HepG2 (cell line): ENCODE measurements around the gene SOX4. TPM values are rescaled to one million over a fixed set of nuclear protein-coding genes. Genes with fewer than 3 reads are reported as not detected.

ENCODE experiments used
- ATAC-seq: fragments of 200-7000 bp; cut with Tn5 transposase; 3 replicates; pipeline ENCODE4 v1.9.1; 2020; ENCODE audit warnings: mild to moderate bottlenecking, moderate library complexity
- BruUV-seq: library from RNA; stranded (reverse); fragments of 400-500 nt; replicated peaks from 2 replicates; lab custom pipeline; 2021; lab: Mats Ljungman, UMichigan
- CTCF ChIA-PET: fragments of 300-600 bp; formaldehyde crosslinking; extraction: SDS; loops from one replicate; lab custom pipeline; 2021; ENCODE audit warnings: low total read pairs, inconsistent platforms, low intra/inter-chr PET ratio; lab: Yijun Ruan, JAX
- POLR2A ChIA-PET: fragments of 350-600 bp; sonication (Branson Sonifier 250); formaldehyde crosslinking; loops from one replicate; lab custom pipeline; 2020; ENCODE audit warnings: antibody characterized with exemption, inconsistent platforms; lab: Yijun Ruan, JAX
- DNase-seq: peaks from one replicate; pipeline ENCODE4 v3.0.0-alpha.2; 2015; ENCODE audit warnings: low spot score
- FAIRE-seq: peaks from 3 replicates; lab custom pipeline; 2011; peaks lifted over from hg19 to GRCh38; lab: Jason Lieb, UNC
- H2AFZ ChIP-seq: one replicate; pipeline ENCODE4 v1.6.1; 2011; ENCODE audit warnings: low read length, inconsistent platforms
- H3K27ac ChIP-seq: fragments of 300-600 bp; 3 replicates; pipeline ENCODE4 v1.8.0; 2011; ENCODE audit warnings: mixed run types, mild to moderate bottlenecking, mixed read lengths, low read length, inconsistent platforms; ENCODE audit not compliant: insufficient read depth; ENCODE audit errors: extremely low read length
- H3K27me3 ChIP-seq, 2 experiments: fragments of 200-600 bp in 1 of 2; 2 replicates in 1 of 2; 3 replicates in 1 of 2; pipeline versions ENCODE4 v1.6.0 to v1.8.0; 2011; ENCODE audit warnings: low read length in 2 of 2, mild to moderate bottlenecking in 2 of 2, moderate library complexity in 2 of 2, inconsistent platforms in 1 of 2; ENCODE audit not compliant: insufficient read depth in 2 of 2, control insufficient read depth in 1 of 2
- H3K36me3 ChIP-seq, 2 experiments: fragments of 200-600 bp in 1 of 2; replicated peaks in 1 of 2; 2 replicates in 1 of 2; 3 replicates in 1 of 2; pipeline versions ENCODE4 v1.5.1 to v1.8.0; 2011; ENCODE audit warnings: low read length in 2 of 2, inconsistent platforms in 1 of 2; ENCODE audit not compliant: insufficient read depth in 2 of 2, control insufficient read depth in 1 of 2
- H3K4me1 ChIP-seq: 2 replicates; pipeline ENCODE4 v1.5.1; 2012; ENCODE audit warnings: low read length, inconsistent platforms; ENCODE audit not compliant: insufficient read depth
- H3K4me2 ChIP-seq: 2 replicates; pipeline ENCODE4 v1.6.0; 2011; ENCODE audit warnings: low read depth, low read length, inconsistent platforms
- H3K4me3 ChIP-seq, 3 experiments: fragments of 200-600 bp in 1 of 3; sonication (generic), shearing (Covaris generic) in 1 of 3; replicated peaks in 1 of 3; 2 replicates each; pipeline ENCODE4 v1.5.1; 2011 to 2016; ENCODE audit warnings: low read length in 3 of 3, inconsistent platforms in 2 of 3, low read depth in 2 of 3, mild to moderate bottlenecking in 2 of 3, control low read depth in 1 of 3, mixed read lengths in 1 of 3; ENCODE audit not compliant: insufficient read depth in 1 of 3
- H3K79me2 ChIP-seq: one replicate; pipeline ENCODE4 v1.6.1; 2011; ENCODE audit warnings: low read length, inconsistent platforms; ENCODE audit not compliant: insufficient read depth
- H3K9ac ChIP-seq: 2 replicates; pipeline ENCODE4 v1.6.0; 2011; ENCODE audit warnings: mild to moderate bottlenecking, low read depth, low read length, inconsistent platforms; ENCODE audit not compliant: insufficient read depth
- H3K9me3 ChIP-seq: 2 replicates; pipeline ENCODE4 v1.5.1; 2012; ENCODE audit warnings: mild to moderate bottlenecking, low read length
- H4K20me1 ChIP-seq: 2 replicates; pipeline ENCODE4 v1.6.0; 2011; ENCODE audit warnings: inconsistent platforms, mild to moderate bottlenecking, low read length, moderate library complexity; ENCODE audit not compliant: insufficient read depth
- NFYC ChIP-seq: IDR thresholded peaks from 2 replicates; pipeline ENCODE4 v1.6.1; 2016; ENCODE audit warnings: missing genetic modification reagents, missing compliant biosample characterization
- PRMT3 ChIP-seq: sonication (generic); formaldehyde crosslinking; IDR thresholded peaks from 2 replicates; pipeline ENCODE4 v1.8.1; 2022; ENCODE audit warnings: low read depth, mild to moderate bottlenecking, moderate library complexity, missing genetic modification reagents, borderline replicate concordance
- SNRNP70 ChIP-seq: fragments of 200-400 bp; formaldehyde crosslinking; IDR thresholded peaks from 2 replicates; pipeline ENCODE4 v1.6.1; 2017; ENCODE audit warnings: mild to moderate bottlenecking, low read depth, low read length, moderate library complexity
- ZNF460 ChIP-seq: sonication (generic); formaldehyde crosslinking; IDR thresholded peaks from 2 replicates; pipeline ENCODE4 v1.5.1; 2020; ENCODE audit warnings: missing genetic modification reagents, mild to moderate bottlenecking, borderline replicate concordance
- WGBS: methylation state at CpG from one replicate; pipeline ENCODE4 v1.1.6; 2017; ENCODE audit warnings: low lambda C conversion rate; 5-methylcytosine and 5-hydroxymethylcytosine counted together
- in situ Hi-C: cut with HindIII; loops from 2 replicates; pipeline ENCODE4 v1.10.0; 2017; ENCODE audit warnings: low pct_unique_long_range_greater_than_20kb; ENCODE audit not compliant: extremely low pct_ligation_motif_present
- intact Hi-C: fragments of 100-400 bp; cut with micrococcal nuclease; formaldehyde crosslinking; loops from one replicate; pipeline ENCODE4 v1.10.0; 2022; ENCODE audit not compliant: unreplicated experiment
- polyA plus RNA-seq, 8 experiments: library from polyadenylated mRNA; depleted of rRNA in 3 of 8; stranded (reverse) in 7 of 8; unstranded in 1 of 8; fragments of >200 nt; fragmentation: Illumina TruSeq in 4 of 8; extraction: Trizol in 4 of 8; gene quantifications; 2 replicates each; pipeline versions ENCODE4 v1.2.1 to v1.2.3, GENCODE V29; 2011 to 2016; ENCODE audit warnings: low read depth in 4 of 8, missing spikeins in 1 of 8, mixed read lengths in 1 of 8; ENCODE audit not compliant: insufficient read depth in 1 of 8
- total RNA-seq, 5 experiments: library from RNA; depleted of rRNA; stranded (reverse); fragments of >200 nt; fragmentation: Illumina TruSeq; extraction: Trizol; gene quantifications; 2 replicates each; pipeline ENCODE4 v1.2.3, GENCODE V29; 2016; ENCODE audit warnings: low read depth in 1 of 5
- TF ChIP-seq, protein P1 (sequence below): sonication (generic); formaldehyde crosslinking; IDR thresholded peaks from 2 replicates; pipeline ENCODE4 v1.9.0; 2022; ENCODE audit warnings: low read depth, missing genetic modification reagents
- TF ChIP-seq, protein P2 (sequence below): sonication (generic); formaldehyde crosslinking; IDR thresholded peaks from 2 replicates; pipeline ENCODE4 v1.4.0; 2020; ENCODE audit warnings: missing genetic modification reagents, borderline replicate concordance
- TF ChIP-seq, protein P3 (sequence below): sonication (generic); formaldehyde crosslinking; IDR thresholded peaks from 2 replicates; pipeline ENCODE4 v1.8.0; 2022; ENCODE audit warnings: missing genetic modification reagents, mild to moderate bottlenecking, inconsistent platforms, borderline replicate concordance

The SOX4 gene
- total and polyA plus RNA-seq, 2 of the 13 experiments (the other 11 are each of a cell fraction or from before 2014, with no cell fraction given) = 2.6 to 3.4 TPM

DNA sequence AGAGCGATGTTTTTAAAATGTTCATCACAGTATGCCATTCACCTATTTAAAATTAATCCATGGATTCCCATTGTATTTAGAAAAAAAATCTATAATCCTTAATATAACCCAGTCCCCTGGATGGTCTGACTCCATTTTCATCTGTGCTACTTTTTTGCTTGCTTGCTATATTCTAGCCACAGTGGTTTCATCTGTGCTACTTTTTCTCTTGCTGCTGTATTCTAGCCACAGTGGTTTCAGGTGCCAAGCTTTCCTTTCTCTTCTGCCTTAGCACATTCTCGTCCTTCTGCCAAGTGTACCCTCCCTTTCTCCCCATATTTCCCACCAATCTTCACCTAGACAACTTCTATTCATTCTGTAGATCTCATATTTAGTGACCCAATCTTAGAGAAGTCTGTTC, 33.3 kb upstream of the SOX4 start:
- POLR2A ChIA-PET = no interaction called here
- Histone ChIP-seq H3K4me2 (no peak overlapping the region), H3K4me3 (no peak overlapping the region), H2AFZ (no peak overlapping the region), H3K27ac (no peak overlapping the region), H3K4me1 (no peaks in the 10 kb centered on the region), H3K36me3 (no peaks in the 10 kb centered on the region), H3K9ac (no peak overlapping the region), H3K9me3 (no peaks in the 10 kb centered on the region), H4K20me1 (no peaks in the 10 kb centered on the region), H3K27me3 (0 out of 5 replicates have a peak, but pooled peaks cover 0 to 3% of the 10 kb centered on the region in 2 experiments), H3K79me2 (no peaks in the 10 kb centered on the region)
- no peak for DNase-seq
- FAIRE-seq = no peak
- CTCF ChIA-PET = no interaction called here
- no peak for ATAC-seq
- TF ChIP-seq NFYC (CRISPR knock-in tag) = no peak
- no peak for TF ChIP-seq ZNF460 (CRISPR knock-in tag)
- TF ChIP-seq, protein P1, sequence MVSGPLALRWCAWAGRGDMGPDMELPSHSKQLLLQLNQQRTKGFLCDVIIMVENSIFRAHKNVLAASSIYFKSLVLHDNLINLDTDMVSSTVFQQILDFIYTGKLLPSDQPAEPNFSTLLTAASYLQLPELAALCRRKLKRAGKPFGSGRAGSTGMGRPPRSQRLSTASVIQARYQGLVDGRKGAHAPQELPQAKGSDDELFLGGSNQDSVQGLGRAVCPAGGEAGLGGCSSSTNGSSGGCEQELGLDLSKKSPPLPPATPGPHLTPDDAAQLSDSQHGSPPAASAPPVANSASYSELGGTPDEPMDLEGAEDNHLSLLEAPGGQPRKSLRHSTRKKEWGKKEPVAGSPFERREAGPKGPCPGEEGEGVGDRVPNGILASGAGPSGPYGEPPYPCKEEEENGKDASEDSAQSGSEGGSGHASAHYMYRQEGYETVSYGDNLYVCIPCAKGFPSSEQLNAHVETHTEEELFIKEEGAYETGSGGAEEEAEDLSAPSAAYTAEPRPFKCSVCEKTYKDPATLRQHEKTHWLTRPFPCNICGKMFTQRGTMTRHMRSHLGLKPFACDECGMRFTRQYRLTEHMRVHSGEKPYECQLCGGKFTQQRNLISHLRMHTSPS (CRISPR knock-in tag) = no peak
- no peak for TF ChIP-seq PRMT3 (CRISPR knock-in tag)
- no peak for TF ChIP-seq SNRNP70
- TF ChIP-seq, protein P2, sequence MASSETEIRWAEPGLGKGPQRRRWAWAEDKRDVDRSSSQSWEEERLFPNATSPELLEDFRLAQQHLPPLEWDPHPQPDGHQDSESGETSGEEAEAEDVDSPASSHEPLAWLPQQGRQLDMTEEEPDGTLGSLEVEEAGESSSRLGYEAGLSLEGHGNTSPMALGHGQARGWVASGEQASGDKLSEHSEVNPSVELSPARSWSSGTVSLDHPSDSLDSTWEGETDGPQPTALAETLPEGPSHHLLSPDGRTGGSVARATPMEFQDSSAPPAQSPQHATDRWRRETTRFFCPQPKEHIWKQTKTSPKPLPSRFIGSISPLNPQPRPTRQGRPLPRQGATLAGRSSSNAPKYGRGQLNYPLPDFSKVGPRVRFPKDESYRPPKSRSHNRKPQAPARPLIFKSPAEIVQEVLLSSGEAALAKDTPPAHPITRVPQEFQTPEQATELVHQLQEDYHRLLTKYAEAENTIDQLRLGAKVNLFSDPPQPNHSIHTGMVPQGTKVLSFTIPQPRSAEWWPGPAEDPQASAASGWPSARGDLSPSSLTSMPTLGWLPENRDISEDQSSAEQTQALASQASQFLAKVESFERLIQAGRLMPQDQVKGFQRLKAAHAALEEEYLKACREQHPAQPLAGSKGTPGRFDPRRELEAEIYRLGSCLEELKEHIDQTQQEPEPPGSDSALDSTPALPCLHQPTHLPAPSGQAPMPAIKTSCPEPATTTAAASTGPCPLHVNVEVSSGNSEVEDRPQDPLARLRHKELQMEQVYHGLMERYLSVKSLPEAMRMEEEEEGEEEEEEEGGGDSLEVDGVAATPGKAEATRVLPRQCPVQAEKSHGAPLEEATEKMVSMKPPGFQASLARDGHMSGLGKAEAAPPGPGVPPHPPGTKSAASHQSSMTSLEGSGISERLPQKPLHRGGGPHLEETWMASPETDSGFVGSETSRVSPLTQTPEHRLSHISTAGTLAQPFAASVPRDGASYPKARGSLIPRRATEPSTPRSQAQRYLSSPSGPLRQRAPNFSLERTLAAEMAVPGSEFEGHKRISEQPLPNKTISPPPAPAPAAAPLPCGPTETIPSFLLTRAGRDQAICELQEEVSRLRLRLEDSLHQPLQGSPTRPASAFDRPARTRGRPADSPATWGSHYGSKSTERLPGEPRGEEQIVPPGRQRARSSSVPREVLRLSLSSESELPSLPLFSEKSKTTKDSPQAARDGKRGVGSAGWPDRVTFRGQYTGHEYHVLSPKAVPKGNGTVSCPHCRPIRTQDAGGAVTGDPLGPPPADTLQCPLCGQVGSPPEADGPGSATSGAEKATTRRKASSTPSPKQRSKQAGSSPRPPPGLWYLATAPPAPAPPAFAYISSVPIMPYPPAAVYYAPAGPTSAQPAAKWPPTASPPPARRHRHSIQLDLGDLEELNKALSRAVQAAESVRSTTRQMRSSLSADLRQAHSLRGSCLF (CRISPR knock-in tag) = no peak
- TF ChIP-seq, protein P3, sequence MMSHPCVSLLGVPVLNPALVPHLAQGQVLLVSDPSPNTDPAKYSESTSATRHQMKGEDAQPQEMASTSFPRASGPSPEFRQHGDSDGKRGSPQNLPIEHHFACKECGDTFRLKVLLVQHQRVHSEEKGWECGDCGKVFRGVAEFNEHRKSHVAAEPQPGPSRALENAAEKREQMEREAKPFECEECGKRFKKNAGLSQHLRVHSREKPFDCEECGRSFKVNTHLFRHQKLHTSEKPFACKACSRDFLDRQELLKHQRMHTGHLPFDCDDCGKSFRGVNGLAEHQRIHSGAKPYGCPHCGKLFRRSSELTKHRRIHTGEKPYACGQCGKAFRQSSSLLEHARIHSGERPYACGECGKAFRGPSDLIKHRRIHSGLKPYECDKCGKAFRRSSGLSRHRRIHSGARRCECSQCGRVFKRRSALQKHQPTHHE (CRISPR knock-in tag) = no peak
- no TSS peak for BruUV-seq
- WGBS = 46% methylated on average over 2 of the region's 2 CpGs
- in situ Hi-C loops = no loop called here
- intact Hi-C loops = no loop called here
